Hematopoietic multipotent progenitor cell treated with erythropoietin and hydrocortisone succinate and interleukin-3 and kit ligand, for 8 days (in vitro differentiated cells): ENCODE measurements around the gene AAK1.
A peak's percentile ranks its signal among the peaks of the same experiment; 100 is the strongest.
"Not testable (repeated sequence)": the region's sequence is repeated elsewhere in the genome, so short reads cannot be mapped to it uniquely, and the experiment has no call there.

Experiments used
- DNase-seq: peaks from one replicate; pipeline ENCODE4 v3.0.0-alpha.2; 2015

The AAK1 gene

DNA sequence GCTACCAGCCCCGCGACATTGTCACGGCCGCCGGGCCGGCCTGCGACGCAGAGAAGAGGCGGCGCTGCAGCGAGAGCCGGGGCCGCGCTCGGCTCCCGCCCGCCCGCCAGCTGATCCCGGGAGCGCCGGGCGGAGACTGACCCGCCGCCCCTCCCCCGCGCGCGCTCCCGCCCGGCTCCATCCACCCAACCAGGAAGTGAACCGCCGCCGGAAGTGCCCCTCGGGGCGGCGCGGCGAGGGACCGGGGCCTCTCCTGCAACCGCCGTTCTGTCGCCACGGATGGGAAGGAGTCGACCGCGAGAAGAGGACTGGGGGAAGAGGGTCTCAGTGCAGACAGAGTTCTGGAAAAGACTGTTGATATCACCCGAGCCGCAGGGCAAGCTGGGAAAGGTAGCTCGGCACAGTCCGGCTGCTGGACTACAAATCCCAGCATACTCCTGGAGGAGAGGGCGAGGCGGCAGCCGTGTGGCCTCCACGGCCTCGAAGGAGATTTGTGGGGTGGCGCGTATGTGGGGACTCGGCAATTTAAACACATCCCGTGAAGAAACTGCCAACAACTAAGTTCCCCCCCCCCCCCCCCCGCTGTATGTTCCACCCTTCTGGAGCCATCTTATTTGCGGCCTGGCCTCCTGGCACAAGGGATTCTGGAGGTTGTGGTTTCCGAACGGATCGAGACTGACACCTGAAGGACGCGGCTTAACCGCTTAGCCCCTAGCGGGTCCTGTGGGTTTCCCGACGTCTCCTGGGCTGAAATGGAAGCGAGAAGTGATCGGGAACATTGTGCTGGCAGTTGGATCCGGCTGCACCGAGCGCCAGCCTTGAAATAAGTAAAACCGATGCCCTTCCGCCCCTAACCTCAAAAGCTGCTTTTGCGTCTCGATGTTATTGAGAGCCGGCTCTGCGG lies at the start of gene AAK1:
Gene AAK1 (minus strand): TSS at position 138 of the 904 bp plus-strand sequence. CDS start 699 bp downstream, outside the sequence.
- peak; percentile 91 for DNase-seq

DNA sequence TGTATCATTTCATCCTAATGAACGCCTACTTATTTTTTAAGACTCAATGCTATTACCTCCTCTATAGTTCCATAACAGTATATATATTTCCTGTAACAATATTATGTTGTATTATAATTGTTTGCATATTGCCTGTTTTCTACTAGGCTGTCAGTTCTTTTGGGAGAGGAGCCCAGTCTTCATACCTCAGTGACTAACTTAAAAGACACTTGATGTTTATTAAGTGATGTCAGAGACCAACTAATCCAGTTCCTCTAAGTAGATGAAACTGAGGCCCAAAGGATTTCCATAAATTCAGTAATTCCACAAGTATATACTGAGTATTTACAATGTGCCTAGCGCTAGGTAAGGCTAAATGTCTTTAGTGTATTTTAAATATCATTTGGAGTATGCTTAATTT lies 48.9 kb upstream of the AAK1 start:
- no peak for DNase-seq

GRCh38 chr2:69689969-69690368 lies 46.4 kb upstream of the AAK1 start:
- no peak for DNase-seq

DNA sequence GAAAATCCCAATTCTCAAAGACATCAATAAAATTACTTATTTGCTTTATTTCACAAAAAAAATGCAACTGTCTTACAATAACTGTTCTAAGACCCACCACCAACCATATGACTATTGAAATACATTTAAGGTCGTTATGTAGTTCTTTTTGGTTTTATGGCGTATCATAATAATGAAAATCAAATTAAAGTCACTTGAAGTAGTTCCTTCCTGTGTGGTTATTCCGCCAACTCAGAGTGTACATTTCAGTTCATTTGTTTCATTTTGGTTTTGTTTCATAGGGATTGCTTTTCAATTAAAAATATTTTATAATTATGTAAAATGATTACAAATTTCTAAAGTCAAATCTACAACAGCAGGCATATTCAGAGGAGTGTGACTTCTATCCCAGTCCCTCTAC lies 45.9 kb upstream of the AAK1 start:
- DNase-seq: no peak

GRCh38 chr2:69687971-69688611 lies 44.6 kb upstream of the AAK1 start:
- DNase-seq: no peak

DNA sequence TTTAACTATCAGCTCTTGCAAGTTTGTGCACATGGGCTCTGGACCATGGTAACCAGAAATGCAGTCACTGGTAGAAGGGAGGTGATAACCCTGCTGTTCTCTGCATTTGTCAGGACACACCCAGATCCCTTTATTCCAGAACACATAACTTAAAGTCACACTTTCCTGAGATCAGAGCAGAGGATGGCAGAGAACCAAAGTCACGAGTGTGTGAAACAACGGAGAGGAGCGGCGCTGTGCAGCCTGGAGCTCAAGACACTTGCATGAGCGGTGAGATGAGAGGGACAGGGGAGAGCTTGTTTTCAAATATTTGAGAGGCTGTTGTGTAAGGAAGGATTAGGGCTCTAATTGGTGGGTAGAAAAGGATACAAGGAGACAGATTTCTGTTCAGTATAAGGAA lies 43.3 kb upstream of the AAK1 start:
- no peak for DNase-seq

DNA sequence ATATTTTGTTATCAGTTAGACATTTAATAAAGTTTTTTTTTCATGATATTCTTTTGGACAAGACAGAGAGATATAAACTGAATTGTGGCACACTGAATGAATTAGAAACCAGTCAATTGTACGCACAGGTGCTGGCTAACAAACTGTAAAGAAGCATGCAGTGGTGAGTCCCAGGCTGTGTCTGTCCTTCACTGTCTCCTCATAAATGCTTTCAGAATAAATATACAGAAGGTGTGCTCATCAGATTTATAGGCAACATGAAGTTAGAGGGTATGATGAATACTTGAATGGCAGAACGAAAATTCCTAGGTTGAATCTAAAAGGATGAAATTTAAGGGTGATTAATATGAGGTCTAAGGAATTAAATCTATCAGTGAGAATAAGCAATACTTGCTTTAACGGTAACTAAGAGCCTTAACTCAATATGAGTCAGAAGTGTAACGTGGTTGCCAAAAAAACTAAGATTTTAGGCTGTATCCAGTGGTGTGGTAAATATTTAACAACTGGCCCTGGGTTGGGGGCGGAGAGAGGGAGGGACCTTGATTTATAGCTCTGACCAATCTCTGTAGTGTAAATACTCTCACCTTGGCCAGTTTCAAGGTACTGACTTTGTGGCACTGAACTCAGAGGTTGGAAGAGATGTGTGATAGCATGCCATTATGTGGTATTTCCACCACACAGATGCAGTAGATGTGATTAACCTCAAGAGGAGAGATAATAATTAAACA lies 41.9 kb upstream of the AAK1 start:
- DNase-seq: no peak

DNA sequence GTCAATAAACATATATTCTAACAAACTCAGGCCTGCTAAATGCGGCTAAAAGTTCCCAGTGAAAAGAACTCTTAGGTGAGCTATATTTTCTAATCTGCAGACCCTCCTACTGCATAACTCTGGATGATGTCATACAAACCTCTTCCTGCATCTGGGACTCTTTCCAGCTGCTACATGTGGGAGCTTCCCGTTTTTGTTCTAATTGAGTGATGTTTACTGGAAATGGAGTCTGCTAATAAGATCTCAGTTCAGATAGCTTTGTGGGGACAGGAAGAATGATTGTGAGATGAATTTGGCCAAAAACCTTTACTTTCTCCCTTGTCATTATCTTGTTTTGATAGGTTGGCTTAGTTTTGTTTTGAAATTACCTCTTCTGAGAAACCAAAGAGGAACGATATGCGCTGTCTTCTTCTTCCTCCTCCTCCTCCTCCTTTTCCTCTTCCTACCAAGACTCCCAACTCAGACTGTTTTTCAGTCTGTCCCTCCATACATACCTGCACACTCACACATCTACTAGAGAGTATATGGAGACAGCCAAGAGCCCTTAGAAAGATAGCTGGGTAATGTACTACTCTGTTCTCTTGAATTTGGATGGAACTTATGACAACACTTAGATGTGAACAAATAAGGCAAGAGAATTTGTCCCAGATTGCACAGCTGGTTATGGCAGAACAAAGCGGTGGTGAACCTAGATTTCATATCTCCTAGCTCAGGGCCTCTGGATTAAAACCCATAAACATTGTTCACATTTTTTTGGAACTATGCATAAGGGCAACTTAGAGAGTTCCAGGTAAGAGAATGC lies 39.8 kb upstream of the AAK1 start:
- peak; percentile 30 for DNase-seq

- no peak for DNase-seq
These were observed 39.0 kb upstream of the AAK1 start for GRCh38 chr2:69682525-69682924.

- DNase-seq: no peak
These were observed 36.6 kb upstream of the AAK1 start for GRCh38 chr2:69680001-69680675.

GRCh38 chr2:69677914-69678313 lies 34.4 kb upstream of the AAK1 start:
- DNase-seq: no peak

GRCh38 chr2:69676146-69676545 lies 32.6 kb upstream of the AAK1 start:
- DNase-seq: no peak

DNA sequence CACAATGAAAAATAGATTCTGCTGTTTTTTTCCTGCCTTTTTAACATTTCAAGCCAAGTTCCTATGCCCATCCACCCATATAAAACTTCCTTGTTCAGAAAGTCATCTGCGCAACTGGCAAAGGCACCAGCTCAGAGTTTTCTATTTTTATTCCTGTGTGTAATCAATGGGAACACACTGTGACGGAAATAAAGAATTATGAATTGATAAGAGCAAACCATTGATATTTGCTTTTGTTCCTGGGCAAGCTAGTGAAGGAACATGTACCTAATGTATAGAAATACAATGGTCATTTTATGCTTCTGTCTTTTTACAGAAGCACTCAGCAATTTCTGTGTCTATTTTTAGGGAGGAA lies 30.8 kb upstream of the AAK1 start:
- no peak for DNase-seq

DNA sequence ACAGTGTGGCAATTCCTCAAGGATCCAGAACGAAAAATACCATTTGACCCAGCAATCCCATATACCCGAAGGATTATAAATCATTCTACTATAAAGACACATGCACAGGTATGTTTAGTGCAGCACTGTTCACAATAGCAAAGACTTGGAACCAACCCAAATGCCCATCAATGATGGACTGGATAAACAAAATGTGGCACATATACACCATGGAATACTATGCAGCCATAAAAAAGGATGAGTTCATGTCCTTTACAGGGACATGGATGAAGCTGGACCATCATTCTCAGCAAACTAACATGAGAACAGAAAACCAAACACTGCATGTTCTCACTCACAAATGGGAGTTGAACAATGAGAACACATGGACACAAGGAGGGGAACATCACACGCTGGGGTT lies 29.6 kb upstream of the AAK1 start:
- not testable (repeated sequence) for DNase-seq

DNA sequence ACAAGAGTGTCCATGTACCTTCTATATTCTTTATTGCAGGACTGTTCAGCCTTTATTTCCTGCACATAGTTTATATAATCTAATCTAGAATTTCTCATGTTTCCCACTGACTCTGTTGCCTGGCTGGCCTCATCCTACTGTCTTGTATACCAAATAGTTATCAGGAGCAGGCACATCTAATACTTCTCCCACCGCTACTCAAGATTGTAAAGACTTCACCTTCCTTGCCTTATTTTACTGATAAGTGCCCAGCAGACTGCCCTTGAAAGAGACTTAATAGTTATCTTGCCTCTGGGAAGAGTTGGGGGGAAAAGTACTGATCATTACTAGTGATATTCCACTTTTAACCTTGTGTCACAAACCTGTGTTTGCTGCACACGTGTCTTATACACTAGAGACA lies 26.1 kb upstream of the AAK1 start:
- DNase-seq: peak; percentile 57

- no peak for DNase-seq
These were observed 25.1 kb upstream of the AAK1 start for GRCh38 chr2:69668598-69668997.

DNA sequence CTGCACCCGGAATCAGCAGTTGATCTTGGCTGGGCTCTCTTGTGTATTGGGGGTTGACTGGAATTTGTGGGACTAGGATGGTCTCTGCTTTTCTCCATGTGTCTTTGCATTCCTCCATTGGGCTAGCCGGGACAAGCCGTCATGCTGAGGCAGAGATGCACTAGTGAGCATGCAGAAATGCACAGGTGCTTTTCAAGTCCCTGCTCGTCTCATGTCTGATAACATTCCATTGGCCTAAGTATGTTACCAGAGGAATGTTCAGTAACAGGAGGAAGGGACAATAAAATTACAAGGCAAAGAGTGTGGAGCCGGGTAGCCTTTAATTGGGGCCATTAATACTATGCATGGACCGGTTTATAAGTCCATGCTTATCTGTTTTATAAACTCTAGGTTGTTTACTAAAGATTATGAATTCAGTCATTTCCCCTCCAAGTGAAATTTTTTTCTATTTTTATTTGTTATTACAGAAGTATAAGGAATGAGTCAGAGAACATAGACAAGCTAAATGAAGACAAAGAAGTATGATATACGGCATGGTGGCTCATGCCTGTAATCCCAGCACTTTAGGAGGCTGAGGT lies 24.4 kb upstream of the AAK1 start:
- DNase-seq: no peak

DNA sequence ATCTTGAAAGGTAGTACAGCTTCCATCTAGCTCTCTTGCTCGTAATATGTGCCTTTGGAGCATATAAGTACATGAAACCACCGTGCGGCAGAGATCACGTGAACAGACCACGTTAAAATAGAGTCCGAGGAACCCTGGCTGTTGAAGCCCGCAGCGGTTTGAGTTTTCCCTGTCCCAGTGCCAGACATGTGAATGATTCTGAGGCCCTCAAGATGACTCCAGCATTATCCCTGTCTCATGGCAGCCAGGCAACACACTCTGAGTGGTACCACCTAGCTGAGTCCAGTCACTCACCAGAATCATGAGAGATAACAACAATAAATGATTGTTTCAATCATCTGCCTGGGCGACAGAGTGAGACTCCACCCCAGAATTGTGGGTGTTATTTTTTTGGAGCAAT lies 21.6 kb upstream of the AAK1 start:
- DNase-seq: peak; percentile 50

DNA sequence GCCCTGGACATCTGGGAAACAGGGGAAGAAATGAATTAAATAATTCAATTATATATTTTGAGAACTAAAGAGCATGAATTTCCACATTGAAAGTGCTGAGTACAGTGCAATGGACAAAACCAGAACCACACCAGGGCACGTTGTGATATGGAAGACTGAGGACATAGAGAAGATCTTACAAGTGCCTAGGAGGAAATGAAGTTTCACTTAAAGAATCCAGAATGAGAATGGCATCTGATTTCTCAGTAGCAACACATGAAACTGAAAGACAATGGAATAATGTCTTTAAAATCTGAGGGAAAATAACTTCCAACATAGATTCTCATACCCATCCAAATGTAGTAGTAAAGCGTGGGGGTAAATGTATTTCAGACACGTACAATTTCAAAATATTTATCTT lies 20.3 kb upstream of the AAK1 start:
- DNase-seq: no peak

DNA sequence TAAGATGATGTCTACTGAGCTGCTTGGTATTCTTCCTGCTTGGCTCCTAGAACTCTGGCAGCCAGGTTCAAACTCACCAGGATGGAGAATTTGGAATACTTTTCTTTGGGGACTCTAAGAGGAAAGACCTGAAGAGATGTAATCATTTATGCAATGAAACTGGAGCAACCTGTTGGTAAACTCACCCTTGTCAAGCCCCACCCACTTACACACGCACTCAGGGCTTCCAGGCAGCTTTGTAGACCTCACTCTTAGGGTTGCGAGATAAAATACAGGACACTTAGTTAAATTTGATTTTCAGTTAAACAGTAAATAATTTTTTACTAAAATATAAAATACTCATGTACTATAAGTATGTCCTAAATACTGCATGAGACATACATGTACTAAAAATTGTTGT lies 19.0 kb upstream of the AAK1 start:
- DNase-seq: not testable (repeated sequence)

DNA sequence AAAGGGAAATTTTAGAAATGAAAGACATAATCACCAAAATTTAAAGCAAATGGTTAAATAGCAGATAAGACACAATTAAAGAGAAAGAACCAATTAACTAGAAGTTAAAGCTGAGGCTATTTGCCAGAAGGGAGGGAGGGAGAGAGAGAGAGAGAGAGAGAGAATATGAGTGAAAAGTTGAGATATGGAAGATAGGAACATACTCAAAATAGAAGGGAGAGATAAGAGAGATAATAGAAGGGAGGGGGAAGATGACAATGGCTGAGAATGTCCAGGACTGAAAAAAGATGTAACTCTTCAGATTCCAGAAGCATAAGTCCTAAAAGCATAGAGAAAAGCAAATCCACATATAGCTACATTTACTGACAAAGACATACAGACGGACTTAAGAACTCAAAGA lies 17.1 kb upstream of the AAK1 start:
- no peak for DNase-seq

DNA sequence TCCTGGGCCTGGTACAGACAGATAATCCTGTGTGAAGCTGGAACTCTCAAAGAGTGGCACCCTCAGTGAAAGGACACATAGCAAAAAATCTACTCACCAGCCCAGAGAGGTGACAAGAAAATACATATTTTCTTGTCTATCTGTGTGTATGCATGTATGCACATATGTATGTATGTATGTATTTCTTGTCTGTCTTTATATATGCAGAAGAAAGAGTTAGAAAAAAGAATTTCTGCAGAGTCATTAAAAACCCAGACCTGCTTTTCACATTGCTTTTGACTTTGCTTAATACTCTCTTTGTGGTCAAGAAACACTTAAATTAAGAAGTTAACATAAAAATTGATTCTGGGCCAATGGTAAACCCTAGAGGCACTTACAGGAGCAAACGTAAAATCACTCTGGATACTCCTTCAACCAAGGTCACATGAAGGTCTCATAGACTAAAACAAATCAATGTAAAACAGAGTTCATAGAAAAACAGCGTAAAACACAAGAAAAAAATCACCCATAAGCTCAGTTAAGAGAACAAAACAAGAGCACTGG lies 16.5 kb upstream of the AAK1 start:
- no peak for DNase-seq
